OCI-LY3 (cell line): ENCODE measurements around the gene ASF1B.

Source experiments
- H2AFZ ChIP-seq: fragments of 200-600, 300-600 bp; shearing (Covaris generic); 2 replicates; pipeline ENCODE4 v1.6.0; 2014; ENCODE audit warnings: antibody characterized with exemption, low read depth, low read length
- H3K27ac ChIP-seq: fragments of 200-600, 300-600 bp; sonication (generic); 2 replicates; pipeline ENCODE4 v1.5.1; 2014; ENCODE audit warnings: mild to moderate bottlenecking, low read length, moderate library complexity, mixed read lengths
- H3K27me3 ChIP-seq: fragments of 200-600, 300-600 bp; sonication (generic); 2 replicates; pipeline ENCODE4 v1.6.1; 2014; ENCODE audit warnings: low read depth, low read length, mixed read lengths
- H3K36me3 ChIP-seq: fragments of 200-600, 300-600 bp; sonication (generic); replicated peaks from 2 replicates; pipeline ENCODE3; 2014; ENCODE audit warnings: low read depth, low read length, mixed read lengths
- H3K4me1 ChIP-seq: fragments of 300-600, 200-600 bp; sonication (generic); 2 replicates; pipeline ENCODE4 v1.6.1; 2014; ENCODE audit warnings: low read length, mixed read lengths
- H3K4me2 ChIP-seq: fragments of 200-600, 300-600 bp; sonication (generic); 2 replicates; pipeline ENCODE4 v1.6.1; 2014; ENCODE audit warnings: low read length, mixed read lengths
- H3K4me3 ChIP-seq: fragments of 300-600, 200-600 bp; sonication (generic); 2 replicates; pipeline ENCODE4 v1.5.1; 2014; ENCODE audit warnings: antibody characterized with exemption, mild to moderate bottlenecking, low read length, moderate library complexity
- H3K79me2 ChIP-seq: fragments of 300-600, 200-600 bp; shearing (Covaris generic); 2 replicates; pipeline ENCODE4 v1.6.1; 2014; ENCODE audit warnings: mild to moderate bottlenecking, low read length, mixed read lengths
- H3K9ac ChIP-seq: fragments of 300-600, 200-600 bp; shearing (Covaris generic); 2 replicates; pipeline ENCODE4 v1.6.0; 2014; ENCODE audit warnings: mild to moderate bottlenecking, low read length, moderate library complexity
- H3K9me3 ChIP-seq: fragments of 200-600, 300-600 bp; shearing (Covaris generic); 2 replicates; pipeline ENCODE4 v1.6.1; 2014; ENCODE audit warnings: low read length, mixed read lengths; ENCODE audit not compliant: insufficient read depth
- H4K20me1 ChIP-seq: fragments of 200-600, 300-600 bp; sonication (generic); 2 replicates; pipeline ENCODE4 v1.6.1; 2016; ENCODE audit warnings: low read length, mixed read lengths; ENCODE audit not compliant: insufficient read depth
- EZH2phosphoT487 ChIP-seq: fragments of 200-600 bp; shearing (Covaris generic); IDR thresholded peaks from 2 replicates; pipeline ENCODE4 v1.6.1; 2018; ENCODE audit warnings: antibody characterized with exemption, mixed run types, low read depth
- TF ChIP-seq, protein P1 (sequence below): fragments of 200-600, 300-600 bp; sonication (generic); IDR thresholded peaks from 2 replicates; pipeline ENCODE4 v1.5.1; 2014; ENCODE audit warnings: antibody characterized with exemption, low read length, low read depth

ASF1B gene

DNA sequence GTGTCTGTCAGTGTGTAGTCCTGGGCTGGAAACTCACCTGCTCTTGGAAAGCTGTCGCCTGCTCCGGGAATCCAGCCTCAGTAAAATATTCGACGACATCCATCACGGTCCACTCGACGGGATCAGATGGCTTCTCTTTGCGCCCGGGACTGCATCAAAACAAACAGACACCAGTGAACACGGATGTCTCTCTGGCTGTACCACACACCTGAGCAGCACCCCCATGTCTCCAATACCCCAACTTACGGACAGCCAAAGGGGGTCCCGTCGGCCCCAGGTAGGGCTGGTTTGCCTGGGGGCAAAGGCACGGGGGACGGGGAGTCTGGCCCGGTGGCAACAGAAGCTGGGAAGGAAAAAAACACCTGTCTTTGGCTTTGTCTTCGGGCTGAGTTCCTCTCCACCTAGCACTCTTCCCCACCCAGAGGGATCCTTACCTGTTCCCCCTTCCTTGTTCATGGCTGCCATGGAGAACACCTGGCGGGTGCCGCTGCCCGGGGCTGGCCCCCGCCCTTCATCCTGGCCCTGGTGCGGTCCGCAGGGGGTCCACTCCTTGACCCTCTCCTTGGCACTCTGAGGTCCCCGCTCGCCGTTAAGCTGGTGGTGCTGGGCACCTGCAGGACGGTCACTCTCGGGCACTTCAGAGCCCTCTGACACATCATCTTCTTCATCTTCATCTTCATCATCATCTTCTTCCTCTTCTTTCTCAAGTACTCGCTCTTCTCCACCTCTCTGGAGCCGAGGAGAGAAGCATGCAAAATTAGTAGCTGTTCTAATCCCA lies 47.6 kb downstream of the ASF1B start:
- H3K27me3 ChIP-seq, result no peaks in the 10 kb centered on the region
- H3K79me2 ChIP-seq, result no peaks in the 10 kb centered on the region
- peak overlapping the region; percentile 53 for H3K9ac ChIP-seq
- H4K20me1 ChIP-seq, result no peaks in the 10 kb centered on the region
- peaks cover 7% of the 10 kb centered on the region; the same call in 1 of the 2 replicates for H3K9me3 ChIP-seq
- peak overlapping the region; percentile 86 for H3K4me2 ChIP-seq
- H3K4me3 ChIP-seq, result peak overlapping the region; percentile 88
- H2AFZ ChIP-seq, result 0 out of 2 replicates have a peak overlapping the region, but pooled peaks have one; percentile 36
- H3K27ac ChIP-seq, result no peak overlapping the region
- H3K36me3 ChIP-seq, result peaks cover 23% of the 10 kb centered on the region
- H3K4me1 ChIP-seq, result peaks cover 12% of the 10 kb centered on the region
- TF ChIP-seq, protein P1, sequence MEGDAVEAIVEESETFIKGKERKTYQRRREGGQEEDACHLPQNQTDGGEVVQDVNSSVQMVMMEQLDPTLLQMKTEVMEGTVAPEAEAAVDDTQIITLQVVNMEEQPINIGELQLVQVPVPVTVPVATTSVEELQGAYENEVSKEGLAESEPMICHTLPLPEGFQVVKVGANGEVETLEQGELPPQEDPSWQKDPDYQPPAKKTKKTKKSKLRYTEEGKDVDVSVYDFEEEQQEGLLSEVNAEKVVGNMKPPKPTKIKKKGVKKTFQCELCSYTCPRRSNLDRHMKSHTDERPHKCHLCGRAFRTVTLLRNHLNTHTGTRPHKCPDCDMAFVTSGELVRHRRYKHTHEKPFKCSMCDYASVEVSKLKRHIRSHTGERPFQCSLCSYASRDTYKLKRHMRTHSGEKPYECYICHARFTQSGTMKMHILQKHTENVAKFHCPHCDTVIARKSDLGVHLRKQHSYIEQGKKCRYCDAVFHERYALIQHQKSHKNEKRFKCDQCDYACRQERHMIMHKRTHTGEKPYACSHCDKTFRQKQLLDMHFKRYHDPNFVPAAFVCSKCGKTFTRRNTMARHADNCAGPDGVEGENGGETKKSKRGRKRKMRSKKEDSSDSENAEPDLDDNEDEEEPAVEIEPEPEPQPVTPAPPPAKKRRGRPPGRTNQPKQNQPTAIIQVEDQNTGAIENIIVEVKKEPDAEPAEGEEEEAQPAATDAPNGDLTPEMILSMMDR, result no peak
- no peak for TF ChIP-seq EZH2phosphoT487

DNA sequence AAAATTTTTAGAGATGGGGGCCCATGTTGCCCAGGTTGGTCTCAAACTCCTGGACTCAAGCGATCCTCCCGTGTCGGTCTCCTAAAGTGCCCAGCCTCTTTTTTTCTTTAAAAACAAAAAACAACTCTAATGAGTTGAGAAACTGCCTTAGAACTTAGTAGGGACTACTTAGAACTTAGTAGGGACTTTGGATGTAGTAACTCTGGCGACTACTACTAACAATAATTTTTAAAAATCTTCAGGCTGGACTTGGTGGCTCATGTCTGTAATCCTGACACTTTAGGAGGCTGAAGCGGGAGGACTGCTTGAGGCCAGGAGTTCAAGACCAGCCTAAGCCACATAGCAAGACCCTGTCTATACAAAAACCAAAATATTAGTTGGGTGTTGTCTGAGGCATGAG lies 50.3 kb downstream of the ASF1B start:
- no peak overlapping the region for H3K9ac ChIP-seq
- H2AFZ ChIP-seq, result no peak overlapping the region
- no peaks in the 10 kb centered on the region for H3K27me3 ChIP-seq
- no peak overlapping the region for H3K4me3 ChIP-seq
- H4K20me1 ChIP-seq, result no peaks in the 10 kb centered on the region
- H3K79me2 ChIP-seq, result no peaks in the 10 kb centered on the region
- no peak overlapping the region for H3K27ac ChIP-seq
- no peaks in the 10 kb centered on the region for H3K9me3 ChIP-seq
- TF ChIP-seq EZH2phosphoT487, result no peak
- TF ChIP-seq, protein P1, result no peak
- no peak overlapping the region for H3K4me2 ChIP-seq
- peaks cover 15% of the 10 kb centered on the region for H3K4me1 ChIP-seq
- H3K36me3 ChIP-seq, result peaks cover 16% of the 10 kb centered on the region

DNA sequence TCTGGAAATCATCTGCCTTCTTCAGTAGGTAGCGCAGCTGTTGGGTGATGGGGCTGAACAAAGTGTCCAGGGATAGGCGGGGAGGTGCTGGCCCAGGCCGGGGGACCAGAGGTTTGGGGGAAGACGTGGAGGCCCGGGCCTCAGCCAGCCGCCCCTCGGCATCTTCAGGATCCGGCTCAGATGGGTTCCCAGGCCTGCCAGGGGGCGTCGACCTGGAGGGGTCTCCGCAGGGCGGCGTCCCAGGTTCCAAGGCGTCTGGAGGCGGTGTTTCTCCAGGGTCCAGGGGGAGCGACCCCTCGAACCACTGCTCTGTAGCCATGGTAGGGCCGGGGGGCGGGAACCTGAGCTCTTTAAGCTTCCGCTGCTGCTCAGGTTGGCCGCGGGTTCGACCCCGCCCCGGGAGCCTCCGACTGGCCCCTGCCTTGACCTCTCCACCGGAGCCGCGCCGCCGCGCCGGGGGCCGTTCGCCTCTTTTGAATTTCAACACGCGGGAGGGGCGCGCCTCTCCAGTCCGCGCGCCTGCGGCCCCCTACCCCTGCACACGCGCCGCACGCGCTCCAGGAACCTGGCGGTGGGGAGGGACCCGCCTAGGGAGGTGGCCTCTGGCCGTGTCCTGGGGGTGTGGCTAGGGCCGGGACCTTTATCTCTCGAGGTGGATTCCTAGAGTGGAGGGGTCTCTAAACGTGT lies 50.9 kb downstream of the ASF1B start, which contains the start of gene C19orf67:
TSS of gene C19orf67 (minus strand) at position 475 of the 687 bp plus-strand sequence. CDS start at position 319, 156 bp downstream.
- no peak within 1 kb of the TSS for H3K4me2 ChIP-seq
- peaks cover 16% of the 10 kb centered on the region for H3K36me3 ChIP-seq
- H3K4me1 ChIP-seq, result peaks cover 16% of the 10 kb centered on the region
- H3K27me3 ChIP-seq, result no peaks in the 10 kb centered on the region
- H4K20me1 ChIP-seq, result no peaks in the 10 kb centered on the region
- H3K79me2 ChIP-seq, result no peaks in the 10 kb centered on the region
- no peak within 1 kb of the TSS for H3K27ac ChIP-seq
- no peak within 1 kb of the TSS for H3K9ac ChIP-seq
- no peak within 1 kb of the TSS for H3K4me3 ChIP-seq
- no peak within 1 kb of the TSS for H2AFZ ChIP-seq
- no peaks in the 10 kb centered on the region for H3K9me3 ChIP-seq
- TF ChIP-seq EZH2phosphoT487, result no peak
- TF ChIP-seq, protein P1, result no peak

DNA sequence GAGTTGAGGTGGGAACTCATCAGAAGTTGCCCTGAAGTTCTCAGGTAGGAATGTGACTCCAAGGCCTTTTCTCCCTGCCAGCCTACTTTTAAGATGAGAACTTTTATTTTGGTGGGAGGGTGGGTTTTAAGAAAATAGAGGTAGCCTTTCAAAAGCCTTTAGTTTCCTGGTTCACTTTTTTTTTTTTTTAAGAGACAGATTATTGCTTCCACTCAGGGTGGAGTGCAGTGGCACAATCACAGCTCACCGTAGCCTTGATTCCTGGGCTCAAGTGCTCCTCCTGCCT lies 53.8 kb downstream of the ASF1B start:
- Histone ChIP-seq H4K20me1 (no peaks in the 10 kb centered on the region), H3K9ac (no peak overlapping the region), H3K9me3 (no peaks in the 10 kb centered on the region), H3K27ac (no peak overlapping the region), H3K79me2 (no peaks in the 10 kb centered on the region), H3K4me2 (no peak overlapping the region; the same call in 1 of the 2 replicates), H3K4me3 (no peak overlapping the region), H2AFZ (no peak overlapping the region), H3K27me3 (no peaks in the 10 kb centered on the region), H3K36me3 (peaks cover 3% of the 10 kb centered on the region), H3K4me1 (peaks cover 14% of the 10 kb centered on the region)
- TF ChIP-seq, protein P1, result no peak
- TF ChIP-seq EZH2phosphoT487, result no peak
